GM18909 (cell line): ENCODE measurements around the gene NAPA.

ENCODE experiments used
- ATAC-seq: cut with Tn5 transposase; IDR thresholded peaks from one replicate; pipeline ENCODE4 v1.9.1; 2021; ENCODE audit warnings: mild to moderate bottlenecking; ENCODE audit not compliant: unreplicated experiment, poor library complexity

The NAPA gene

GRCh38 chr19:47469363-47469700 is 45.5 kb downstream of the NAPA start:
- no peak for ATAC-seq

- ATAC-seq: no peak
Observed at GRCh38 chr19:47467914-47468313, 46.9 kb downstream of the NAPA start.

- no peak for ATAC-seq
Observed at GRCh38 chr19:47465957-47466356, 48.9 kb downstream of the NAPA start.

GRCh38 chr19:47464675-47465419 is 50.0 kb downstream of the NAPA start:
- ATAC-seq: no peak

- no peak for ATAC-seq
Observed at GRCh38 chr19:47461876-47462275, 53.0 kb downstream of the NAPA start.

GRCh38 chr19:47459477-47459876 is 55.4 kb downstream of the NAPA start:
- no peak for ATAC-seq

GRCh38 chr19:47458672-47459071 is 56.2 kb downstream of the NAPA start:
- no peak for ATAC-seq

GRCh38 chr19:47456721-47457474 is 58.0 kb downstream of the NAPA start:
- ATAC-seq: no peak

- ATAC-seq: no peak
Observed at GRCh38 chr19:47450478-47450877, 64.4 kb downstream of the NAPA start.

GRCh38 chr19:47448360-47448727 is 66.5 kb downstream of the NAPA start:
- ATAC-seq: no peak

- no peak for ATAC-seq
Observed at GRCh38 chr19:47447470-47448359, 67.1 kb downstream of the NAPA start.

GRCh38 chr19:47446534-47447469 is 68.1 kb downstream of the NAPA start:
- ATAC-seq: no peak

GRCh38 chr19:47445937-47446402 is 68.9 kb downstream of the NAPA start:
- ATAC-seq: no peak

- ATAC-seq: no peak
Observed at GRCh38 chr19:47445527-47445926, 69.3 kb downstream of the NAPA start.

- no peak for ATAC-seq
Observed at GRCh38 chr19:47444388-47444821, 70.5 kb downstream of the NAPA start.

GRCh38 chr19:47443331-47443730 is 71.5 kb downstream of the NAPA start:
- ATAC-seq: no peak

- ATAC-seq: no peak
Observed at GRCh38 chr19:47438793-47439220, 76.1 kb downstream of the NAPA start.
